ENCODE measurements around the gene LRRK1. TPM values are rescaled to one million over a fixed set of nuclear protein-coding genes. Genes with fewer than 3 reads are reported as not detected.

The LRRK1 gene
- total and polyA plus RNA-seq, 2 of the 4 experiments (the other 2 are of a cell fraction) = 3.0 to 5.8 TPM

- no peak overlapping the region for H2BK5ac ChIP-seq (ENCODE audit: low read depth, low read length, poor library complexity, severe bottlenecking)
- in situ Hi-C loops (cut with MboI; ENCODE audit: low sequenced_read_pairs) (loop anchor here (25.0 kb wide), 1 partner anchor 352 kb away; the partner anchor contains the start of gene CHSY1), intact Hi-C loops (cut with micrococcal nuclease) (no loop called here), dilution Hi-C loops (cut with HindIII; ENCODE audit: low sequenced_read_pairs, unreplicated experiment) (no loop called here)
- no peak for ATAC-seq (ENCODE audit: low read depth)
- H4K8ac ChIP-seq (ENCODE audit: low read depth in 2 of 2, low read length in 2 of 2) = no peak overlapping the region
- no peak overlapping the region for H3K4ac ChIP-seq (ENCODE audit: low read depth, low read length)
- no peak overlapping the region for H2BK20ac ChIP-seq (ENCODE audit: low read depth, low read length)
- H3K14ac ChIP-seq (replicated peaks; ENCODE audit: low read depth, low read length) = no peak overlapping the region
- H3K27ac ChIP-seq (ENCODE audit: insufficient read depth, low read length) = no peak overlapping the region
- H3K4me3 ChIP-seq (ENCODE audit: insufficient read depth, low read depth, low read length) = no peak overlapping the region
- H3K9me1 ChIP-seq (ENCODE audit: insufficient read depth, low read length) = no peaks in the 10 kb centered on the region
- ChIA-PET POLR2A (ENCODE audit: unreplicated experiment) (no interaction called here), CTCF (no interaction called here)
- no peaks in the 10 kb centered on the region for H3K4me1 ChIP-seq (ENCODE audit: control insufficient read depth, insufficient read depth, low read length)
- no peak overlapping the region for H3K23ac ChIP-seq (ENCODE audit: low read depth, low read length)
- H3K9me3 ChIP-seq (ENCODE audit: control insufficient read depth, insufficient read depth, low read length) = peaks cover 5% of the 10 kb centered on the region
- H3K4me2 ChIP-seq (ENCODE audit: low read depth, low read length) = no peak overlapping the region
- no peak overlapping the region for H2BK120ac ChIP-seq (ENCODE audit: low read depth, low read length)
- no TSS peak for BruUV-seq (replicated peaks)
- H3K56ac ChIP-seq (ENCODE audit: extremely low read depth, insufficient read depth, low read length) = no peak overlapping the region
- H2AK5ac ChIP-seq (ENCODE audit: low read depth, low read length) = no peak overlapping the region
- H3K9ac ChIP-seq (ENCODE audit: low read depth, low read length) = no peak overlapping the region
- H4K5ac ChIP-seq (ENCODE audit: low read depth, low read length) = no peak overlapping the region
- no peaks in the 10 kb centered on the region for H3K36me3 ChIP-seq (ENCODE audit: control insufficient read depth, insufficient read depth, low read length)
- no peaks in the 10 kb centered on the region for H4K20me1 ChIP-seq (ENCODE audit: insufficient read depth, low read length)
- H4K91ac ChIP-seq (ENCODE audit: insufficient read depth, low read depth, low read length) = no peak overlapping the region
- no peak overlapping the region for H3K18ac ChIP-seq (ENCODE audit: low read depth, low read length)
- TF ChIP-seq MAFK (IDR thresholded peaks at IDR 0.05; ENCODE audit: low read depth, low read length) (no peak), ELK1 (IDR thresholded peaks at IDR 0.05; ENCODE audit: borderline replicate concordance, low read depth, low read length) (no peak), NFE2L2 (IDR thresholded peaks at IDR 0.05; ENCODE audit: low read depth, low read length) (no peak), CHD1 (IDR thresholded peaks at IDR 0.05; ENCODE audit: low read depth, low read length) (no peak), MAZ (IDR thresholded peaks at IDR 0.05; ENCODE audit: borderline replicate concordance, low read depth, low read length) (no peak), RCOR1 (IDR thresholded peaks at IDR 0.05; ENCODE audit: insufficient replicate concordance, low read length) (no peak), RAD21 (IDR thresholded peaks at IDR 0.05; ENCODE audit: low read length) (no peak), BHLHE40 (IDR thresholded peaks at IDR 0.05; ENCODE audit: low read depth, low read length) (no peak), FOS (IDR thresholded peaks at IDR 0.05; ENCODE audit: low read depth, low read length) (no peak), USF2 (IDR thresholded peaks at IDR 0.05; ENCODE audit: low read depth, low read length) (no peak), POLR2A (IDR thresholded peaks at IDR 0.05; ENCODE audit: low read depth, low read length) (no peak), CTCF (conservative IDR thresholded peaks at IDR 0.05; ENCODE audit: low read depth, low read length) (no peak; the same call in 1 of the 2 replicates)
- no peak for DNase-seq
- WGBS, 2 experiments (ENCODE audit: extremely low coverage in 2 of 2, insufficient read length in 1 of 2) = 87% methylated on average over 8 of the region's 12 CpGs; no CpG with 5 or more reads in 1 of the 2 experiments
- H2AK9ac ChIP-seq (replicated peaks; ENCODE audit: low read depth, low read length, poor library complexity) = peak overlapping the region; percentile 42
- 0 out of 2 replicates have a peak, but pooled peaks cover 1% of the 10 kb centered on the region for H3K27me3 ChIP-seq (ENCODE audit: control insufficient read depth, insufficient read depth, low read length)
- H2AFZ ChIP-seq (replicated peaks; ENCODE audit: low read length, poor library complexity) = peak overlapping the region; percentile 22
- no peak overlapping the region for H2BK15ac ChIP-seq (ENCODE audit: low read depth, low read length)
- H3K79me1 ChIP-seq (ENCODE audit: low read depth in 1 of 2, low read length in 2 of 2) = no peaks in the 10 kb centered on the region
These were observed 8.9 kb upstream of the LRRK1 start for GRCh38 chr15:100909989-100910955.
